GOT3 (cell line): ENCODE data around the gene KCNG4.

Experiments
- DNase-seq: peaks from one replicate; lab custom pipeline; 2025; ENCODE audit warnings: mixed read lengths; lab: John Stamatoyannopoulos, UW

The KCNG4 gene

DNA sequence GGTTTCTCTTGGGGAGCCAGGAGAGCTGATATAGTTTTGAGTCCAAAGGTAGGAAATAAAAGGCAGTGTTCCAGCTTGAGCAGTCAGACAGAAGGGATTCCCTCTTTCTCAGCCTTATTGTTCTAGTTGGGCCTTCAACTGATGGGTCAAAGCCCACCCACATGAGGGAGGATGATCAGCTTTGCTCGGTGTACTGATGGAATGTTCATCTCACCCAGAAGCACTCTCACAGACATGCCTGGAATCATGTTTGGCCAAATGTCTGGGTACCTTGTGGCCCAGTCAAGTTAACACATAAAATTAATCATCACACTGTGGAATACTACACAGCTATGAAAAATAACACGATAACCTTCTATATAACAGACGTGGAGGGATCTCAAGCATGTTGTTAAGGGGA is 23.1 kb upstream of the KCNG4 start:
- no peak for DNase-seq

DNA sequence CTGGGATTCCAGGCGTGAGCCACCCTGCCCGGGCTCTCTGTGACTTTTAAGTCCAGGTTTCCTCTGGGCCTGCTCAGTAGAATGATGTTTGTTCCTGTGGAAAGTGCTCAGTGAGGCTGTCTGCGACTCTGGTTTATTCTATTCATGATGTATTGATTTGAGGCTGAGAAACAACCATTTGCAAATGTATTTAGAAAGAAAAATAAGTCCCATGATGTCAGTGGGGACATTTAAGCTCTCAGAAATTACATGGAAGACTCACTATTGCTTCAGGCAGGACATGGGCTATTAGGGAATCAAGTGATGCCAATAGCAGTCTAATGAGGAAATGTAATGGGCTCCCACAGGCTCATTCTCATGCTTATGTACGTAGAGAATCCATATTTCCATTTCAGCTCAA is 22.2 kb upstream of the KCNG4 start:
- no peak for DNase-seq

DNA sequence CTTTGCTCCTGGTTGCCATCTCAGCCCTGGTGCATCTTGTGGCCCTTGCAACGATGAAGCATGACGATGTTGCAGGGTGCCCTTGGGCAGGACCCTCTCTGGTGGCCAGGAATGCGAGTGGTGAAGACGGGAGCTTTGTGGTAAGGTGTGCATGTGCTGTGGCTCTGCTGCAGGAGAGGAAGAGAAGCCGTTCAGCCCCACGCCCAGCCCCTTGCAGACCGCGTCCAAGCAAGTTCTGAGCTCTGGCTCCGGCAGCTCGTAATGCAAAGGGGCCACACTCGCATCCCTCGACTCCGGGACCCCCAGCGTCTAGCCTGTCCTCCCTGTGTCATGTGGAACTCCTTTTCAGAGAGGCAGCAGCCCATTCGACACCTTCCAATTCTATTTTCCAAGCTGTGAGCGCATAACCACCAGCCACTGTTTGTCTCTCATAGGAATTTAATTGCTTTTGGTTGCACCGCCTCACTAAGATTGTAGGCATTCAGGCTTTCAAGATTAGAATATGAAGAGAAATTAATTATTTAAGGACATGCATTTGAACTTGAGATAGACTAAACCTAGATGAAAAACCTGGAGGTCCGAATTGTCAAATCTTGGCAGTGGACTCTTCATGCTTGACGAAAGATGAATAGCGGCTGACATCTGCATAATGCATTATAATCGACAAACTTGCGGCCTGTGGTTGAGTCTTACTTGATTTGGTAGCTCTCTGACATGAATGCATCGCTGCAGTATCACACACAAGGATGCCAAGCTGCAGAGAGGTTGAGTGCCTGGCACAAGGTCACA is 21.1 kb upstream of the KCNG4 start:
- no peak for DNase-seq

DNA sequence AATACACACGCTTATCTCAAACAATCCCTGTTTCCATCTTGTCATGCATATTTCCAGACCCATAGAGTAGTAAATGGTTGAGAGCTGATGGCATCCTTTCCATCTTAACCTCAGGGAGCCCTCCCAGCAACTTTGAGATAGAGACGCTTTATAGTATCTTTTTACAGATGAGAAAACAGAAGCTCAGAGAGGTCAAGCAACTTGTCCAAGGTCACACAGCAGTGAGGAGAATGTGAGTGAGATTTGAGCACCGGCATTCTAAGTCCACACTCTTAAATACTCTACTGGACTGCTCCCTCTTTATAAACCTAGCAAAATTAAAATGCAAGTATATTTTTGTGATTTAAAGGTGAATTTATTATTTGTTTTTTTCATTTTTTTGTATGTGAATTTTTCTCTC is 19.9 kb upstream of the KCNG4 start:
- no peak for DNase-seq

DNA sequence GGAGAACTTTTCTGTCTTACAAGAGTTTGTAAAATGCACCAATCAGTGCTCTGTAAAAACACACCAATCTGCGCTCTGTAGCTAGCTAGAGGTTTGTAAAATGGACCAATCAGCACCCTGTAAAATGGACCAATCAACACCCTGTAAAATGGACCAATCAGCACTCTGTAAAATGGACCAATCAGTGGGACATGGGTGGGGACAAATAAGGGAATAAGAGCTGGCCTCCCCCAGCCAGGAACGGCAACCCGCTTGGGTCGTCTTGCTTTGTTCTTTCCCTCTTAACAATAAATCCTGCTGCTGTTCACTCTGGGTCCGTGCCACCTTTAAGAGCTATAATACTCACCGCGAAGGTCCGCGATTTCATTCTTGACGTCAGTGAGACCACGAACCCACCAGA is 18.5 kb upstream of the KCNG4 start:
- no peak for DNase-seq

DNA sequence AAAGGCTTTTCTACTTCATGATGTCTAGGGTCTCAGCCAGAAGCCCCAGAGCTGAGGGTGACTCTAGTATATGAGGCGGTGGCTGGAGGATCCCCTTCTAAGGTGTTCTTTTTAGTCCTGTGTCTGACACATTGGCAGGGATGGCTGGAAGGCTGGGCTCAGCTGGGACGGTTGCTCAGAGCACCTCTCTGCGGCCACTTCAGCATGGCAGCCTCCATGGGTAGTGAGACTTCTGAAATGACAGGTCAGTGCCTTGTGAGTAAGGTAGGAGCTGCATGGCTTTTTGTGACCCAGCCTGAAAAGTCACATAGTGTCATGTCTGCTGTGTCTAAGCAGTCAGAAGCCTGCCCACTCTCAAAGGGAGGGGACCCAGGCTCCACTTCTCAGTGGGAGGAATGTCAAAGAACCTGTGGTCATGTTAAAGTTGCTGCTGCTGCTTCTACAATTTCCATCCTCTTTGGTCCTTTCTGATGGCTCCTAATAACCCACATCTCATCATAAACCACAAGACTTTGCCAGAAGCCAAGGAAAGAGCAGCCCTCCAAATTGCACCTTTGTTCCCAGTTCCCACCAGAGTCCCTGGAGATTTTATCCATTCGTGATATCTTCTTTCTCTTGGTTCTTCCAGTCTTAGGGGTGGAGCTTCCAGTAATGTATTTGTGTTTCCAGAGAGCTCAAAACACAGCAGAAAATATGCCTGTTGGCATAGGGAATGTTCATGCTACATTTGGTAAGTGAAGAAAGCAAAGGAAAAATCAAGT is 15.4 kb upstream of the KCNG4 start:
- no peak for DNase-seq

DNA sequence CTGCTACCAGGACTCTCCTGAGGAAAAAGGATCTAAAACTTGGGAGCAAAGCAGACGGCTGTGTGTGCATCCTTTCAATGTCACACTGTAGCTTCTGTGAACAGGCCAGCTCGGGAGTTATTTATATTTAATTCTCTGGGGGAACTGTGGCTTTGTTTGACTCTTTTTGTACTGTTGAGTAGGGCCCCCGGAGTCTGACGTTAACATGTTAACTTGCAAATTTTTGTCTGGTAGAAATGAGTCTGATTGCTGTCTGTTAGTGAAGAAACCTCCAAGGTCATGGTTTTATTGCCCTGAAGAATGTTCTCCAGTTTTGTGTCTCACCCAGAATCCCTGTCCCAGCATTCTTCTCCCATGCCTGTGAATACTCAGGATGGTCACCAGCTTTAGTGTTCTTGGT is 14.2 kb upstream of the KCNG4 start:
- no peak for DNase-seq

DNA sequence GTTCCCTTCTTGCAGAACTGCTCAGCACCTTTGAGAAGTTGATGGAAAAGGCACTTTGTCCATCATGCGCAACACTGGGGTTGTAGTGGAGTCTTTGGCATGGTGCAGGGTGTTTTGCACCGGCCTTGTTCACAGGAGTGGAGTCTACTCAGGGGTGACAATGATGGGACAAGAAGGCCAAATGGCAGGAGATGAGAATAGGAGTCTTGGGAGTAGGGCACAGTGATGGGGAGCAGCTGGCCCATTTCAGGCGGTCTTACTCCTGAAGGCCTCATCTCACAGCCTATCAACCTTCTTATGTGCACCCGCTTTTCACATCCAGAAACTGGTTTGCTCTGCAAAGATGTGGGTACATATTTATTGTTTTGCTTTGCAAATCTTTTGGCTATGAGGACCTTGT is 13.4 kb upstream of the KCNG4 start:
- no peak for DNase-seq

DNA sequence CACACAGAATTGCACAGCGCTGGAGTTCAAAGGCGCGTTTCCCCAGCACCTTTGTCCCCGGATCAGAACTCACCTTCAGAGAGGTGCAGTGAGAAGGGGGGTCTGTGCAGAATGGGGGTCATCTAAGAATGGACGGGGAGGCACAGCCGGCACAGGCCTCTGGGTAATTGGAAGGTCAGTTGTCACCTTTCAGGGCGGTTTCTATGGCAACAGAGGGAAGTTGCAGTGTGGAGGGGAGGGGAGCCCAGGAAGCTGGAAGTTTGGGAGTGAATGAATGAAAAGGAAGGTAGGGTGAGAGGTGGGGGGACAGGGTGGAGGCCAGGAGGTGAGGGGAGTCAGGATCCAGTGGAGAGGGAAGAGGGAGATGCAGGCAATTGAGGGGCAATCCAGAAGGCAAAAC is 12.4 kb upstream of the KCNG4 start:
- DNase-seq: no peak

DNA sequence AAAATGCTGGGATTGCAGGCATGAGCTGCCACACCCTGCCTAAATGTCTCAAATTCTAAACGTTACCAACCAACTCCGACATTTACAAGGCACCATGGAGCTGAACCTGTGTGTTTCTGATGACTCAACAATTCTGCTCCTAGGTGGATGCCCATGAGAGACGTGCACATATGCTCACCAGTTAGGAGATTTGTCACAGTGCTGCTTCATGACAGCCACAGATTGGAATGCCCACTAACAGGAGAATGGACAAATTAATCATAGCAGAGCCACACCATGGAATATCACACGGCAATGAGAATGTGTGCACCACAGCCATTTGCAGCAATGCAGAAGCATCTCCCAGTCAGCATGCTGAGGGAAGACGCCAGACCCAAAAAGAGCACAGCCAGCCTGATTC is 8.0 kb upstream of the KCNG4 start:
- no peak for DNase-seq

DNA sequence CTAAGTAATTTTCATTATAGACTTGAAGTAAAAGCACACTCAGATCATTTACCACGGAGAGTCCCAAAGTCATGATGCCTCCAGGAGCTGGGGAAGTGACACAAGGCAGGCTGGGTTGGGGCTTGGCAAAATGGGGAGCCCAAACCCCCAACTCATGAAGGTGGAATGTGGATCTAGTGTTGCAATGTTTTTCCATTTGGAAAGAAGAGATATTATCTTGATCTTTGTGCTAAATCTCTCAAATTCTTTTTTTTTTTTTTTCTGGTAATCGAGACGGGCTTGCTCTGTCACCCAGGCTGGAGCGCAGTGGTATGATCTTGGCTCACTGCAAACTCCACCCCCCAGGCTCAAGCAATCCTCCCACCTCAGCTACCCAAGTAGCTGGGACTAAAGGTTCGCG is 7.5 kb upstream of the KCNG4 start:
- DNase-seq: no peak

DNA sequence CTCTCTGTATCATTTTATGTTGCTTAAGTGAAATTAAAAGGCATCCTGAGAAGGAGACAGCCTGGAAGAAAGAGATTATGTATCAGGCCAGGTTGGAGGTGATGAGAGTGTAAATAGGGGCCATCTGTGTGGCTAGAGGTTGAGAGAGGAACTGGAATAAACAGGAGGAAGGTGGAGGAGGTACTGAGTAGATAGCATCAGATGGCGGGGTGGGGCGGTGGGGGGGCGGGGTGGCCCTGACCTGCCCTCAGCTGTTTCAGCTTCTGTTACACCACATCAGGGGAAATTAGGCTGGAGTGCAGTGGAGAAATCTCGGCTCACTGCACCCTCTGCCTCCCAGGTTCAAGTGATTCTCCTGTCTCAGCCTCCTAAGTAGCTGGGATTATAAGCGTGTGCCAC is 6.9 kb upstream of the KCNG4 start:
- no peak for DNase-seq

DNA sequence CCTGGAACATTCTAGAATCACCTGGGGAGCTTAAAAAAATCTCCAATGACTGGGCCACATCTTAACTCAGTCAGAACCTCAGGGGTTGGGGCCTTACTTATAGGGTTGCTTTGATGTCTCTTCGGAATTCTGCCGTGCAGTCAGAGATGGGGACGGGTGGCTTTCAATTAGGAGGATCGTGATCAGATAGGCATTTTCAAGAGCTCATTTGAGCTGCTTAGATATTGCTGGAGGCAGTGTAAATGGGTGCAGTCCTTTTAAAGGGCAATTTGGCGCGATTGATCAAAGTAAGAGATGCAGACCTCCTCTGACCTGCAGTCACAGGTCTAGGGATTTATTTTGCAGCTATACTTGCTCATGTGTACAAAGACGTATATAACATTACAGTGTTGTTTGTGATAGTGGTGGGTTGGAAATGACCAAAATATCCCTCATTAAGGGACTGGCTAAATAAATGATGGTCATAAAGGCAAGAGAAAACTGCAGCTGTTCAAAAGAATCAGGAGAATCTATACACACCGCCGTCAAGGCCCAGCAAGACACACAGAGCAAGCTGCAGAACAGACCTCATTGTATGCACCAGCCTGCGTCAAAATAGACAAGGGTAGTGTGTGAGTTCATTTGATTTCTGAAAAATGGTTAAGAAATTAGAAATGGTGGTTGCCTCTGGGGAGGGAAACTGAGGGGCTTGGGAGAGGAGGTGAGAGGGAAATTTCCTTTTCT is 6.3 kb upstream of the KCNG4 start:
- no peak for DNase-seq

DNA sequence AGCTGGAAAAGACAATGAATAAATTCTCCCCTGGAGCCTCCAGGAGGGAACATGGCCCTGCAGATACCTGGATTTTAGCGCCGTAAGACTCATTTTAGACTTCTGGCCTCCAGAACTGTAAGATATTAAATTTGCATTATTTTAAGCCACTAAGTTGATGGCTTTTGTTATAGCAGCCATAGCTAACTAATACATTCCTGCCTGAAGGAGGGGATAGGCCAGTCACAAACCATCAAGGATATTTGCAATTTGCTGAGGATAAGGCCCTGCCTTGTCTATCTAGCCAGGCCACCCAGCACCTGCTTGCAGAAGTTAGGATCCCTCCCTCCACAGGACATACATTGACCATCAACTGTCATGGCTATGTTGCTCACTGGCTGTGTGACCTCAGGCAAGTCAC is 4.9 kb upstream of the KCNG4 start:
- no peak for DNase-seq

DNA sequence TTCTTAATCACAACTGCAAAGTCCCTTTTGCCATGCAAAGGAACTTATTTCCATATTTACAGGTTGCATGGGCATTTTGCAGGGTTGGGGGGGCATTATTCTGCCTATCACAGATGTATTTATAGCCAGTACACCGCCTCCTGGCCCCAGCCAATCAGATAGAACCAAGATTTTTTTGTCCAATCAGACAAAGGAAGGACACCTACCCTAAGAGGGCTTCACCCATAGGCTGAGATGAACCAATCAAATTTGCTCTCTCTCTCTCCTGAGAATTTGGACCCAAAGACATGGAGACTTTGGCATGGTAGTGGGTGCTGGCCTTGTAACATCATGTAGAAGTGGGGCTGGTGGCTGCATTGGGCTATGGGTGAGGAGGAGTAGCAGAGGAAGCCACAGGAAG is 3.9 kb upstream of the KCNG4 start:
- DNase-seq: no peak

DNA sequence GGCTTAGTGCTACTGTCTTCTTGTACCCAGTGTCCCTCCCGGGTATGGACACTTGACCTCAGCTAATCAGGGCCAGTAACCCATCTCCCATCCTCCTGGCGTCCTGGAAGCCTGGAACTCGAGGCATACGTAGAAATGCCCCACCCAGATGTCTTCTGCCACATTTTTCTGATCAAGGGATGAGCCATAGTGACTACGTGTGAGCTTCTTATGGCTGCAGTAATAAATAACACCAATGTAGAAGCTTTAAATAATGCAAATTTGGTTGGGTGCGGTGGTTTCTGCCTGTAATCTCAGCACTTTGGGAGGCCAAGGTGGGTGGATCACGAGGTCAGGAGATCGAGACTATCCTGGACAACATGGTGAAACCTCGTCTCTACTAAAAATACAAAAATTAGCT is 3.0 kb upstream of the KCNG4 start:
- DNase-seq: no peak

DNA sequence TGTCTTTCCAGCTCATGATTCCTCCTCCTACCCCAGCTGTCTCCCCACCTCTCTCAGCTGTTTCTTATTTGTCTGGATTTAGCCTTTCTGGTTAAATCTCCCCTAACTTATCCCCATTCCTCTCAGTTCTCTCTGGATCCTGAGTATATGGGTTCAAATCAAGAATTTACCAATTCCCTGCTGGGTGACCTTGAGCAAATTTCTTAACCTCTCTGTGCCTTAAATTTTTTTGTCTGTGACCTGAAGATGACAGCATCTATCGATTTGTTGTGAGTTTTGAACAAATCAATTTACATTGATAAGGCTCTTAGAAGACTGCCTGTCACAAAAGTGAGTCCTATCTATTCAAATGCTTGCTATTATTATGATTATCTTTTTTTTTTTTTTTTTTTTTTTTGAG is 2.0 kb upstream of the KCNG4 start:
- no peak for DNase-seq

DNA sequence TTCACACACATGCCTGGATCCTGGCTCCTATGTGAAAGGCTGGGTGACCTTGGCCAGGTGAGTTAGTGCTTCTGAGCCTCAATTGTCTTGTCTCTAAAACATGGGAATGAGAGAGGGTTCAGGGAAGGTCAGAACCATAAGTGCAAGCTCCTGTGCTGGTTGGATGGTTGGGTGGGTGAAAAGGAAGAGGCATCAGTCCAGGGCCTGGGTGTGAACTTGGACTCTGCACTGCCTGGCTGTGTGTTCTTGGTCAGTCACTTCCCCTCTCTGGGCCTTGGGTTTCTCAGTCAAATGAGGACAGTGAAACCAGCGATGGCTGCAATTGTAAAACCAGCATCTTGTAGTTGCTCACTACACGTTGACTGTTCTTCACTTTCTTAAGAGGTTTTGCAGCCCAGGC is 643 bp upstream of the KCNG4 start:
- no peak for DNase-seq

DNA sequence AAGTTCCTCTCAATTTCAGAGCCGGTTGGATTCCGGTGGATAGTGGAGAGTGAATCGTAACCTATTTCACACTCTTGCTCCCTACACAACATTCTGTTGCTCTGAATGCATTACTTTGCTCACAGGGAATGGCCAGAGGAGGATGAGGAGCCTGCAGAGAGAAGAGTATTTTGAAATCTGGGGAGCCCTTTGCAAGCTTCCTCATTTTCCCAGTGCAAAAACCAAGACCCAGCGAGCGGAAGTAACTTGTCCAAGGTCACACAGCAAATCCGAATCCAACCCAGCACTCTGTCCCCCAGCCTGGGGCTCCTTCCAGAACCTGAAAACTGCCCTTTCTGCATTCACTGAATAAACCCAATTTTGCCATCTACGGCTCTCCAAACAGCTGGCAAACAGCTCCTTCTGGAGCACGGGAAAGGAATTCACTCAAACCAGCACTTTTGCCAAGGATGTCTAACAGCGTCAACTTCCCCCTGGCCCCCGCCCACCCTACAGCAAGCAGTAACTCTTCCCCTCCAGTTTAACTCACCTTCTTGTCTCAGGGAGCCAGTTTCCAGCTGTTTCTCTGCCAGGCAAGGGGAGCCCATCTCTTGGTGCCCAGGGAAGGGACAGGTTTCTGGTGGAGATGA is 557 bp downstream of the KCNG4 start:
- DNase-seq: no peak

DNA sequence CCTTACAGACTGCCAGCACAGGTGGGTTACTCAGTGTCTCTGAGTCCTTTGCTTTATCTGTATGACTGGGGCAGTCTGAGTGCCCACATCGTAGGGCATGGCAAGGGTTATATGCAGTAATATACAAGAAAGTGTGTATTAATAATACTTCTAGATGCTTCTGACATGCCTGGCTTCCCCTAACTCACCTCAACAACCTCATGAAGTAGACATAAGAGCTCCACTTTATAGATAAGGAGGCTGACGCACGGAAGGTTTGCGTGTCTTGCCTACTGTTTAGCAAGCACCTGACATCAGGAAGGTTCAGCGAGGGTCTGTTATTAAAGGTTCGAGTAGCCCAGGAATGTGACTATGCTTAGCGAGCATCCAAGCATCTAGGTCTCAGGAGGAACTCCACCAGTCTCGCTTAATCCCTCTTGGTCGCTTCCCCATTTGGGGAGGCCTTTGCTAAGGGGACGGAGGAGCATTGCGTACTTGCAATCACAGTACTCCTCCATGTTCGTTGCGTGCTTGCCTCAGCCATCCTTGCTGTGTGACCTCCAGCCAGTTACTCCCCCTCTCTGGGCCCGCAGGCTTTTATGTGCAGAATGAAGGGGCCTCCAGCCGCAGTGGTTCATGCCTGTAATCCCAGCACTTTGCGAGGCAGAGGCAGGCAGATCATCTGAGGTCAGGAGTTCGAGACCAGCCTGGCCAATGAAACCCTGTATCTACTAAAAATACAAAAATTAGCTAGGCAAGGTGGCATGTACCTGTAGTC is 1.6 kb downstream of the KCNG4 start:
- no peak for DNase-seq

DNA sequence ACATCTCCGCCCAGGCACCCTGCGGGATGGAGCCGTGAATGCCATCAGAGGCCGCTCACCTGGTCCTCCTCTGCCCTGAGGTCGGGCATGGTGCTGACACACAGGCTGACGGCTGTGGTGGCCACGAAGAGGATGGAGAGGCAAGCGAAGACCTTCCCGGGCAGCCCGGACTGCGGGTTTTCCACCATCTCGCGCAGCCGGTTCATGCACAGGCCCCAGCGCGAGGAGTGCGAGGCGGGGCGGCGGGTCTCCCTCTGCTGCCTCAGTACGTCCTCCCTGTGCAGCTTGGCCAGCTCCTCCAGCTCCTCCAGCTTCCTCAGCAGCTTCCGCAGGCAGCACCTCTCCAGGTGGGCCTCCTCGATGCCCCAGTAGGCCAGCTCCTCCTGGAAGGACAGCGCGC is 3.1 kb downstream of the KCNG4 start:
- no peak for DNase-seq
